ENCODE measurements around the gene SORCS1.

Gene SORCS1

DNA sequence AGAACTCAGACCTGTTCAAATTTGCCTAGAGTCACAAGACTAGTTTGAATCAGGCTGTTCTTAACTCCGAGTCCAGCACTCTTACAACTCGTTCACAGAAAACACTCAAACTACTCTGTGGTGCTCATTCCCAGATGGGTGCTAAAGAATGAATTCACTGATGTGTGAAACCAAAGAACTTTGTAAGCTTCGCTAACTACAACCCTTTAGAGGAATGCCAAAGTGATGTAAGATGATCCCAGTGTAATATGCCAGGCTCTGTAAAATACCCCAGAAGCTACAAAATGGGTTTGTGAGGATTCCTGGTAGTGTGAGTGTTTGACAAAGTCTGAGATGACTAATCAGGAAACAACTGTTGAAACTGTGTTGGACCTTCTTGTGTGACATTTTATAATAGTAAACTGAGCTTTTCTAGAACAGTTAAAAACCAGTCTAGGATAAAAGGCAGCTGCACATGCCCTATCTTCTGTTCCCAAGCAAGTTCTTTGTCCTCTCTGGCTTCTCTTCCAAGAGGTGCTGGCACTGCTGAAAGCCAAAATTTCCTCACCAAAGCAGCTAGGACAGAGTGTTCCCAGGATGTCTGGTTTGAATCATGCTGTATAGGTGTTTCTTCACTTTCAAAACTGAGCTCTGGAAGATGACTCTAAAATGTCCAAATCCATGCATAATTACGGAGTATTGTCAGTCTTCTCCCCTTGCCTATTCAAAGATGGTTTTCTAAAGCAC lies 527.6 kb downstream of the SORCS1 start:
- no peak for FAIRE-seq

DNA sequence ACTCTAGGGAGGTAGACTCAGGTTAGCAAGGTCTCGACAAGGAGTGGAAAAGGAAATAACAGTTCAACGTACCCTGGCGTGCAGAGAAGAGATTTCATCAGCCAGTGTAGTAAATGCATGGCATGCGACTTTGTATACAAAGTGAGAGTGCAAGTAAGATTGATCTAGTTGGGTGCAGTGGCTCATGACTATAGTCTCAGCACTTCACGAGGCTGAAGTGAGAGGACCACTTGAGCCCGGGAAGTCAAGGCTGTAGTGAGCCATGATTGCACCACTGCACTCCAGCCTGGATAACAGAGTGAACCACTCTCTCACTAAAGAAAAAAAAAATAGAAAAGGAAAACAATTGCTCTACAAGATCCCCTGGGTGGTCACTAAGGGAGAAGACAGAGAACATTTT lies 528.6 kb downstream of the SORCS1 start:
- no peak for FAIRE-seq

DNA sequence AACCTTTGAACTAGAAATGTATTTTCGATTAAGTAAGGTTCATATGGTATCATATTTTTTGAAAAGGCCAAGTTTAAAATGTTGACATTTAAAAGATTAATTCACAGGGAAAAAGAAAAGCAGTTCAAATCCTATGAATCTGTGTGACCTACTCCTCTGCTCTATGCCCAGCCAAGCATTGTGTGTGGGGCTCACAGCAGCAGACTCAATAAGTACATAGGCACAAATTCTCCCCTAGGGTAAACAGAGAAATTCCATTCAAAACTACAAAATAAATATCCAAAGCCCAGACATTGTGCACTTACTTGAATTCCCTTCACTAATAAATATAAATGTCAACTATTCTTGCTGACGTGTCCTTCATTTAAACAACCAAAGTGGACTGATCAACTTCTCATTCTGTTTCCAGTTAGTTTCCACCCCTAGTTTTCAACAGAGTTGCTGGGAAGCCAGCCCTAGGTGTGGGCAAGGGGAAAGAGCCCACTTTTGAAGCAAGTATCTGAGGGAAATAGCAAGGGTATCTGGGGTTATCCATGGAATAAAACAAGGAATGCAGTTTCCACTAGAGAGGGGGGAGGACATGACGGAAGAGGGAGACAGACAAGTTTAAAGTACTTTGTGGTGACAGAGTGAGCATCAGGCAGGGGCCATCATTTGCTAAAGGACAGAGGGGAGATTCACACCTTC lies 533.3 kb downstream of the SORCS1 start:
- no peak for FAIRE-seq

DNA sequence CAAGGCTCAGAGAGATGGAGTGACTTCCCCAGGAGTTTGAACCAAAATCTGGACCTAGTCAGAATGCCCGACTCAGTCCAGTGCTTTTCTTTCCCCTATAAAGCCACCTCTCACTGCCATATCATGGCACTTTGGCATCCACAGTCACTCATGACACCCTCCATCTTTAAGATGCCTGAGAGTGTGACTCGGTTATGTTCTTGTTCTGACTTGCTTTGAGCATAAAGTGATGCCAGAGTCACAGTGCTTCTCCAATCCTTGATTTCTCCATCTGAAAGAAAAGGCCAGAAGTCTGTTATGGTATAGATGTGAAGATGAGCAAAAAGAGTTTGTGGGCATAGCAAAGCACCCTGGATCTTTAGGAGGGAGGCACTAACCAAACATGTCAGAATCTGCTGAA lies 538.1 kb downstream of the SORCS1 start:
- FAIRE-seq: no peak

DNA sequence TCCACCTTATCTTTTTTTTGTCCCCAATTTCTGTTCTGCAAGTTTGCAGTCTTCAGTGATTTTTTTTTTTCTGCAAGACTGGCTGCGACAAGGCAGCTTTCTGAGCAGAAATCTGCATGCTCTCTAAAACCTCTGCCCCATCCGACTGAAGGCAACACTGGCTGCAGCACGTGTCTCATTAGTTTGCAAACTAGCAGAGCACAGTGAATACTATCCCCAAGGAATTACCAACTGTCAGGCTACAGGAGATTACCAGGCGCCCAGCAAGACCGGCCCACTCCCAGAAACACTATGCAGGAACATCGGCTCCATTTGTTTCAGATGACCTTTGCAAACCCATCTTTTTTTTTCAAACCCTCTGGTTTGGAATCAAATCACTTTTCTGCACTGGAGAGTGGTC lies 538.8 kb downstream of the SORCS1 start:
- FAIRE-seq: no peak

DNA sequence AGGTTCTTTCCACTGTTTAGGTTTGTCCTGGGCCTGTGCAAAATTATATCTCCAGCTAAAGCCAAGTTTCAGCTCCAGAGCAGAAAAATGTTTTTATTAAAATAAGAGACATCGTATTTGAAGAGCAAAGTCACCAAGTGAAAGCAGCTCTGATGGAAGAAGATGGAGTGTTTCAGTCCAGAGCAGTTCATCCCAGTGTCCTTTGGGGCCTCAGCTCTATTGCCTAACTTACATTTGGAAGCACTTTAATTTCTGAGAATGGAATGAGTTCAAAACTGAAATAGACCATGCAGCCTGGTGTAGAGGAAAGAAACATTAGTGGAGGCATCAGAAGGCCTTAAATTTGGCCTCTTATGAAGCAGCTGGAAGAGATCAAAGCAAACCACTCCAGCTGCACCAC lies 545.2 kb downstream of the SORCS1 start:
- FAIRE-seq: no peak

DNA sequence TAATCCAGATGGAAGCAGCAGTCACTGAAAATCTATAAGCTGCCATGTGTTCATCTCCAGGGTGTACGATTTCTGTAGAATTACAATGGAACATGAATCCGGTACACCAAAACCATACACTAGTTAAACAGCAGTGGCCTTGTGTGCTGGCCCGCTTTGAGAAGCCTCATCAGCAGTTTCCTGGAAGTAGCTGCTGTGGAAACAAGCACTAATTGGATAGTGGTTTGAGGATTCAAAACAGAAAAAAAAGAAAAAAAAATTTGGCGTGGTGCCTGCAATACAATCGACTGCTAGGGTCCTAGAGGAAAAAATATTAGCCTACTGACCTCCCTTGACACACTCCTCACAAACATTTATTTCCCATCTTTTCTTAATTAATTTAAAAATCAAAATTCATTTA lies 545.9 kb downstream of the SORCS1 start:
- no peak for FAIRE-seq

DNA sequence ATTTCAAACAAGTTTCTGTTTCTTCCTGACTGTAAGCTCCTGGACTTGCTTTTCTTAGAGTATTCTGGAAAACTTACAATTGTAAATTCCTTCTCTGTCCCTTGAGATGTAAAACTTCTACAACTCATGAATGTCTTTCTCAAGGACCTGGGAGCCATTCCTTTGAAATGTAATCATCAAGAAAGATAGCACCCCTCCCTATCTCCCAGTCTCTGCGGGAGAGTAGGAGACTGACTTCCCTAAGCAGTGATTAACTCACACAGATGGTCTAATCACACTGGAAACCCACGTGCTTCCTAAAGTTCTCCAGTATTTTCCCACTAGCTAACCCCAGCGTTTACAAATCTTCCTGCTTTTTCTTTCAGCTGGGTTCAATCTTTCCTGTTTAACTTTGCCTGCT lies 549.4 kb downstream of the SORCS1 start:
- no peak for FAIRE-seq

DNA sequence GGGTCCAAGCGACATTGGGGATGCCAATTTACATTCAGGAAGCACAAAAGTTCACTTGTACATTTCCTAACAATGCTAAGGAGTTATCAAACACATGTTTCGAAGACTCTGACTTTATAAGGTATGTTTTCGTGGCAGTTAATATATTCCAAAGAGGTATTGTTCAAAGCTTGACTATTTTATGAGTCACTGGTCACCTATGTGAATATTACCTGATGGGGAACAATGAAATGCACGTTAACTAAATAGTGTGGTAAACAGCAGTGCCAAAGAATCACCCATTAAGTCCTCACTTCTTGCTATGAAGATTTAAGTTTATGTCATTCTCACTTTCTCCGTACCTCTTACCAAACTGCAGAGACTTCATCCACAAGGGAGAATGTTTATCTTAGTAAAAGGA lies 550.2 kb downstream of the SORCS1 start:
- no peak for FAIRE-seq

DNA sequence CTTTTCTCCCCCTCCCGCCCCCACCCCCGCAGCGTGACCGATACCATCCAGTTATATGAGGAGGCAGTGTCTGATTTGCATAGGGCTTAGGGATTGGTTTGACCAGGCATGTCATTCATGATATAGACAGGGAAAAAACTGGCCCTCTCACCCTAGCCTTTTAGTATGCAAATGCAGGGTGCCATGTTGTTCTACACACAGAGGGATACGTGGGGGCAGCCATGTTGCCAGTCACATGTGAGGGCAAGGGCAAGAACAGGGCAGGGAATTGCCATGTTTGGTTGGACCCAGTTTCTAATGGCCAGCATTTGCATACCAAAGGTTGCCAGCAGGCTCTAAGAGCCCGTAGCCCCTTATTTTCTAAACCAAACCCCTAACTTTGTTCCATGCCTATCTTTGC lies 552.1 kb downstream of the SORCS1 start:
- FAIRE-seq: no peak

DNA sequence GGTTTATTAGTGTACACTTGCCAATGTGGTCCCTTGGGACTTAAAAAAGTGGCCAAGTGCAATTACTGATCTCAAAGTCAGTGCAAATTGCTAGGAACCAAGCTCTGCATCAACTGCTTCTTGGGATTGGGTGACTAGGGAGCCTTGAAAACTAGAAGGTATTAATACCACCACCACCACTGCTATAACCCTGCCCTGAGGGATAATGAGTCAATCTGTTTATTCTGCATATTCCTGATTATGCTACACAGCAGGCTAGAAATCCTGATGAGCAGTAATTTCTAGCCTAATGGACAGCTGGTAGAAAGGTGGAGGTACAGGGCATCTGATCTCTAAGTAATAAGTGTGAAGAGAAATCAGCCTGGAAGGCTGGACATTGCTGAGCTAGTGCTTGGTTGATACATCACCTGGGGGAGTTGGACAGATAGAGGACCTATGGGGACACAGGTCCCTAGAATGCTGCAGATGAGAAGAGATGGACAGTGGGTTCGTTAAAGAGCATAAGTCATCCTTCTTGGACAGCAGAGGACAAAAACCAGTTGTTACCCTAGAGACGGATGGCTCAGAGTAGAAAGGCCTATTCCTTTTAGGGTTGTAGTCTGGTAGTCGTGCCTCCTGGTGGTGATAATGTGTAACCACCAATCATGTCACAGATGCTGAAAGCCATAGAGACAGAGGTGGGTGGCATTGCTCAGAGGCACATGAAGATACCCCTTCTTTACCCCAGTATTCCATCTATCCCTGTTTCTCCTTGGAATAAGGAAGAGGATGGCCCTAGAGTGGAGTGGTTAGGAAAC lies 554.8 kb downstream of the SORCS1 start:
- FAIRE-seq: no peak

DNA sequence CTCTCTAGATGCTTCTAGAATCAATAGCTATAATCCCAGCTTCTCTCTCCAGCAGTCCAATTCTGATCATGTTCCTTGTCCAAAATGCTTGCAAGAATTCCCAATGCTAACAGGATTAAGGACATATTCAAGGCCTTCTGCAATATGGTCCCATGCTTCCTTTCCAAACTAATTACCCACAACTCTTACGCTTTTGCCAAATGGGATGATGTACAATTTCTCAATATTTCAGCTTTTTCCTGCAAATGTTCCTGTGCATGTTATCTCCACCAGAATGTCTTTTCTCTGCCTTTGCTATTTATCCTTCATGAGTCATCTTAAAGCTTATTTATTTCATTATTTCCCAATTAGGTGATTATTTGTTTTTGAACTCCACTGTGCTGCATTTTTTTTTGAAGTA lies 556.4 kb downstream of the SORCS1 start:
- FAIRE-seq: no peak

DNA sequence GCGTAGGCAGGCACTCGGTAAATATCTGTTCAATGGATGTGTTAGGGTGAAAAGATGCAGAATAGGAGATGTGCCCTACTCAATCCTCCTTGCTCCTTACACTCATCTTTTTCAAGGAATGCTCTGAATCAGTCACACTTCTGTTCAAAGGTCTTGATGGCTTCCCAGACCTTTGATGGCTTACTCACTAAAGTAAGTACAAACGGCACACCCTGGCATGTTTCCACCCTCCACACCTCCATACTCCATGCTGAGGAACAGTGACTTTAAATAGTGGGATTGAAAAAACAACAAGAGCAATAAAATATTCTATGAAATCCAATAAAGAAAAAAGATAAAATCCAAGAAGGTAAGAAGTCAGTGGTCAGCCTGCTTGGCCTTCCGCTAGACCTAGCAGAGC lies 569.2 kb downstream of the SORCS1 start:
- no peak for FAIRE-seq

DNA sequence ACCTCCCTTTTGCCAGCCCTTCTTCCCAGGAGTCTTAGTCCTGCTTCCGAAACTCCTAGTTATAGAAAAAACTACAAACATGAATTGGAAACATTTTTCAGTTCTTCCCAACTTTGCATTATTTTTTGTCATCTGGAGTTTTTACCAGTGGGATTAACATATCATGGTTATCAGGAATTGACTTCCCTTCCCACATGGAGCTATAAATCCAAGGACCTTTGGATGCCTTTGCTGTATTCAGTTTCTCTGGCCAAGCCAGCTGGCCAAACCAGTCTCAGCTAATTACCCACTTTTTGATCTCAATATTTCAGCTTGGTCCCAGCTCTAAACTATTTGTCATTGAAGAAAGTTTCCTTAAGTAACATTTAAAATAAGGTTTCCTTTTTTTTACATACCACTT lies 570.6 kb downstream of the SORCS1 start:
- no peak for FAIRE-seq

DNA sequence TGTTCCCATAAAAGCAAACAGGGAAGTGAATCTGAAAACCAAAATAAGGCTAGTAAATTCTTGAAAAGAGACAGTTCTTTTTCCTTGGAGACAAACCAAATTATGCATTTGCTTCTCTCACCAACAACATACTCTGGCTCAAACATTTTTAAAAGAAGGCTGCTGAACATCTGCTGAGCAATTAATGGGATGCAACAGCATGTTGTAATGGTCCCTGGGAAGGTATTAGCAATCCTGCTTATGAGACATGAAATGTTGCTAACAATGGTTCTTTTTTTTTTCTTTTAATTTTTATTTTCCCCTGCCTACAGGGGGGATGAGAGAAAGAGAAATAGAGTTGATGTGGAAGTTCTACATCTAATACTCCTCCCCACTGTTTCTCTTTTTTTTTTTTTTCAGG lies 572.1 kb downstream of the SORCS1 start:
- FAIRE-seq: no peak

DNA sequence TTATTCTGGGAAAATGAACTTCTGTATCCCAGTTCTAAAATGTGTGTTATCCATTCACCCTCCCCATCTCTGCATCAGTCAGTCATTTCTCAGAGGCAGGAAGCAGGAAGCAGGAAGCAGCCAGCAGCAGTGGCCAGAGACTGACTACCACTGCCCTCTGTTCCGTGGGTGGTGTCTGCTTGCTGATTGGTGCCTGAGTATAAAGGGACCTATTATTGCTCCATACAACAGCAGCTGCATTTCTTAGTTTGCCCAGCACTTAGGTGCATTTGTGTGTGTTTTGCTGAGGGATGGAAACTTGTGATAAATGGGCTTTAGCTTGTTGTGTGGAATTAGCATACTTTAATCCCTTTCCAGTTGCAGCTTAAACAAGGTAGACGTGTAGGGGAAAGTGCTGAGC lies 582.2 kb downstream of the SORCS1 start:
- FAIRE-seq: no peak

DNA sequence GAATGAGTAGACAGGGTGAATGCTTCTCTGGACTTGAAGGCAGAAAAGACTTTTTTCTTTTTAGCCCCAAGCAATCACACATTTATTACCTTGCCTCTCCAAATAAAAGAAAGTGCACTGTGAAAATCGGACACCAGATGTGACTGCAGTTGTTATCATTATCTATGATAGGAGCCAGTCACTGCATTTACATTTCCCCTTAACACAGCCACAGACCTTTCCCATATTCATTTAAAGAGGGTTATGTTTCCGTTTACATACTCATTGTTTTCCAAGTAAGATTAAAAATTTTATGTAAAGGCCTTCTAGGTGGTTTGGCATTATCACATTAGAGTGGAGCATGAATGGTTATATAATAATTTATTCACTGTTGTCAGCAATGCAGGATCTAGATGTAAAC lies 586.8 kb downstream of the SORCS1 start:
- FAIRE-seq: no peak

DNA sequence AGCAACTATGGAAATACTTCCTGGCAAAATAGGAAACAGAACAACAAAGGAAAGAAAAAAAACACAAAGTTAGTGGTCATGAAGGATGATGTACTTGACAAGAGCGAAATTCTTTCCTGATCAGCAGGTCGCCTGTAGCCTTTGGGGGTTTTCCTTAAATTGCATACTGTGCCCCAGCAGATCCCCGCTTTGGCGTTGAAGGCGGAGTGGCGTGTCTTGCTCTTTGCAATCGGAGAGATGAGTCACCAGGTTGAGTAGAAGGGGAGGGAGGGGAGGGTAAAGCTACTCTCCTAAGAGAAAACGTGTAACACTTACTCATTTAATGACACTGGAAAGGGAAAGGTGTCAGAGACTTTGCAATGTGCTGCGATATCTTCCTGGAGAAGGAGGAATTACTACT lies 587.2 kb downstream of the SORCS1 start:
- FAIRE-seq: no peak

DNA sequence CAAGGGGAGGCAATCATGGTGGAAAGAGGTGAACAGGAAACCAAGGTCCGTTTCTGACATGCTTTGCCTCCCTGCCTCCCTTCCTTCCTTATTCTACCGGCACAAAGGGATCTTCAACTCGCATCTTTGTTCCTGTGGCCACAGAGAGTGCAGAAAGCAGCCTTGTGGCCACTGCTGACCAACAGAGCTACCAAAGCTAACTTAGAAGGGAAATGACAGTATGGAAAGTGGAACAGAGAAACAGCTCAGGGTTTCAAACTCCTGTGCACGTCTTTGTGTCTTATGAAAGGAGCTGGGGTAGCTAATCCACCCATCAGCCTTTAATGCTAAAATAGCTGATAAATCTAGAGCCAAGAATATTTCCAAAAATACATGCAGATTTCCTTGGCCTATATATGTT lies 588.0 kb downstream of the SORCS1 start:
- no peak for FAIRE-seq

DNA sequence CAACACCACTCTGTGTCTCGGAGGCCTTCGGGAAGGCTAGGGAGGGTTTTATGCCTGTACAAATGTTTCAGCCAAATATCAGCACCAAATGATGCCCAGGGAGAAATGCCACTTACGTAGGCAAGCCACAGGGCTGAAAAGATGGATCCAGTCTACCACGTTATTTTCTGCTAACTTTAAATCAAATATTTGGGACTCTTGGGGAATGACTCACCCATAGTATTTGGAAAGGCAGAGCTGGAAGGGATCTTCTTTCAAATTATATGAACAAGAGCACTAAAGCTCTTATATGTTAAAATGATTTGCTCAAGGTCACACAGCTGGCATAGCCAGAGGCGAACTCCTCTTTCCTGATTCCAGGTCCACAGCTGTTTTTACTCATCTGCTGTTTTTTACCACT lies 591.4 kb downstream of the SORCS1 start:
- no peak for FAIRE-seq

DNA sequence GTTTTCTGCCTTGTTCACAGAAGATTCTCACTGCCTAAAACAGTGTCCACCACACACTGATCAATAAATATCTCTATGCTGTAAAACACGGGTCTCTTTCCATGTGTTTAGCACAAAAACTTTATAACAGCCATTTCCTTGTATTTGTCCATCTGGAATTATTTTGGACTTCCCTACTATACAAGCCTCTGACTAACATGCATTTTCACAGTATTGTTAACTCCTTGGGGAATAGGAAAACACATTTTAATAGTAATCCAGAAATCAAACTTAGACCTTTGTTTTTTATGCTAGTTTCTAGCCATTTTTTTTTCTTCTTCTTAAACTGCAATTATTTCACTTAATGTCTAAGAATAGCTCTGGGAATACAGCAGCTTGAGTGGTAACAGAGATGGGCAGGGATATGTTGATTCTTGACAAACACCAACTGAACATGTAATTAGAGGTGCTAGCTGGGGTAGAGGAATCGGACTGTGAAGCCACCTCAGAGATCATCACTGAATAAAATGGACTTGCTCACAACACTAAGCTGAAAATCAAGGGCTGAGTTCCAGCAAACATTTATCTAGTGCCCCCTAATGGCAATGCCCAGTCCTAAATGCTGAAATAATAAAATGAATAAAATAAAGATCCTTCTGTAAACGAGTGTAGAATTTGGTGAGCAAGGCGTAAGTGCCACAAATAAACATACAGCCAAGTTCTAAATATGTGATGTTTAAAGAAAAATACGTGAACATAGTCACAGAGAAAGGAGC lies 593.1 kb downstream of the SORCS1 start:
- no peak for FAIRE-seq

DNA sequence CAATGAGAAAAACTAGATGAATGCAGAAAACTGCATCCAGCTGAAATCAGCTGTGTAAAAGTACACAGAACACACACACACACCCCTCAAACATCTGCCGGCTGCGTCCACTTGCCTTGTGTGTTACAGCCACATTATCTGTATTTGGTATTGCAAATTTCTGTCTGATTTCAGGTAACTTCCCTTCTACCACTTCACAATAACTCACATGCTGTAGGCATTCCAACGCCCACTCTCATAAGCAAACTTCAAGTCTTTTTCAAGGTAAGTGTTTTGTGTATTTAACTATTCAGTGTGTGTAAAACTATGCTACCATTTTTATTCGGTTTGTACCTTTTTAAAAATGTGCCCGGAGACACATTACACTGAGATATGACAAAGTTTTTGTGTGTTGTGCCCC lies 594.2 kb downstream of the SORCS1 start:
- no peak for FAIRE-seq

DNA sequence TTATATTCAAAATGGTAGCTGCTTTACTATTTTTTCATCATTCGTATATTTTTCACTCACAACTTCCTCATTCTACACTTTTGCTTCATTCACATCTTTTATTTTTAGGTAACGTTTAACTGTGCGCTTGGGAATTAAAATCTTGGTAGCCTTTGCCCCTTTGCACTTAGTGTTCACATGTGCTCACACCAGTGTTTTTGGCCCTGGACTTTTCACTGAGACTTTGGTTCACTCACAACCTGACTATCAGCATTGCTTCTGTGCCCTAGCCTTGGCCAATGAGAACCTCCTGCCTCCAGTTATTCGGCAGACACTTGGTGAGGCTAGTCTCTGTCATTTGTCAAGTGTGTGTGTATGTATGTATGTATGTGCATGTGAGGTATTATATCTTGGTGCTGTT lies 596.9 kb downstream of the SORCS1 start:
- no peak for FAIRE-seq
